DOHH2 (cell line): Measurements from ENCODE around the gene GAS5.

ENCODE experiments used
- H3F3A ChIP-seq: fragments of 200-600 bp; sonication (generic), shearing (Covaris generic); 2 replicates; pipeline ENCODE4 v1.6.0; 2016; ENCODE audit warnings: antibody characterized with exemption, mild to moderate bottlenecking; ENCODE audit not compliant: control insufficient read depth, insufficient read depth
- H3K27ac ChIP-seq: fragments of 200-600 bp; sonication (generic); 2 replicates; pipeline ENCODE4 v1.5.1; 2014; ENCODE audit warnings: low read depth, mild to moderate bottlenecking, low read length, moderate library complexity
- H3K27me3 ChIP-seq: fragments of 200-600 bp; sonication (generic); 2 replicates; pipeline ENCODE4 v1.6.1; 2014; ENCODE audit warnings: mild to moderate bottlenecking, low read length, mixed read lengths; ENCODE audit not compliant: control insufficient read depth
- H3K36me3 ChIP-seq: fragments of 200-600 bp; sonication (generic); 2 replicates; pipeline ENCODE4 v1.6.1; 2014; ENCODE audit warnings: mild to moderate bottlenecking, low read length, moderate library complexity, mixed read lengths; ENCODE audit not compliant: control insufficient read depth
- H3K4me1 ChIP-seq: fragments of 200-600 bp; sonication (generic); 2 replicates; pipeline ENCODE4 v1.6.1; 2014; ENCODE audit warnings: mild to moderate bottlenecking, low read length, mixed read lengths; ENCODE audit not compliant: control insufficient read depth
- H3K4me2 ChIP-seq: fragments of 200-600 bp; sonication (generic); 2 replicates; pipeline ENCODE4 v1.6.0; 2014; ENCODE audit warnings: mild to moderate bottlenecking, low read length, moderate library complexity
- H3K4me3 ChIP-seq: fragments of 200-600 bp; sonication (generic); 2 replicates; pipeline ENCODE4 v1.5.1; 2014; ENCODE audit warnings: mild to moderate bottlenecking, low read length, mixed read lengths
- H3K79me2 ChIP-seq: fragments of 200-600 bp; sonication (generic); 2 replicates; pipeline ENCODE4 v1.6.1; 2014; ENCODE audit warnings: mild to moderate bottlenecking, low read length, mixed read lengths; ENCODE audit not compliant: control insufficient read depth
- H3K9me2 ChIP-seq: fragments of 200-600 bp; sonication (generic); replicated peaks from 2 replicates; pipeline ENCODE4 v1.6.1; 2014; ENCODE audit warnings: mild to moderate bottlenecking, low read length, mixed read lengths; ENCODE audit not compliant: control insufficient read depth
- H3K9me3 ChIP-seq: fragments of 200-600 bp; sonication (generic); 2 replicates; pipeline ENCODE4 v1.6.1; 2014; ENCODE audit warnings: antibody characterized with exemption, low read length, mixed read lengths; ENCODE audit not compliant: control insufficient read depth, insufficient read depth
- H4K20me1 ChIP-seq: fragments of 200-600 bp; sonication (generic); 2 replicates; pipeline ENCODE4 v1.6.0; 2014; ENCODE audit warnings: low read depth, mild to moderate bottlenecking, antibody characterized with exemption, low read length, moderate library complexity; ENCODE audit not compliant: control insufficient read depth, insufficient read depth
- CTCF ChIP-seq: fragments of 200-600 bp; sonication (generic); IDR thresholded peaks from one replicate; pipeline ENCODE4 v1.5.1; 2014; ENCODE audit warnings: antibody characterized with exemption, mild to moderate bottlenecking, low read depth, low read length; ENCODE audit not compliant: poor library complexity, severe bottlenecking
- EZH2phosphoT487 ChIP-seq: fragments of 200-600 bp; sonication (generic); IDR thresholded peaks from 2 replicates; pipeline ENCODE4 v1.6.1; 2017; ENCODE audit warnings: borderline replicate concordance, mild to moderate bottlenecking, antibody characterized with exemption, low read length, moderate library complexity, mixed read lengths

The GAS5 gene

GRCh38 chr1:173818459-173818858 is 49.3 kb downstream of the GAS5 start:
- H3F3A ChIP-seq: no peaks in the 10 kb centered on the region
- H3K79me2 ChIP-seq: peaks cover 94% of the 10 kb centered on the region
- TF ChIP-seq EZH2phosphoT487 (no peak), CTCF (no peak)

More at GRCh38 chr1:173818459-173818858, 49.3 kb downstream of the GAS5 start:
- no peaks in the 10 kb centered on the region for H3K27me3 ChIP-seq
- H3K9me3 ChIP-seq: peaks cover 4% of the 10 kb centered on the region; the same call in 1 of the 2 replicates
- H3K4me3 ChIP-seq: no peak overlapping the region
- peaks cover 54% of the 10 kb centered on the region for H3K36me3 ChIP-seq
- H3K4me2 ChIP-seq: no peak overlapping the region
- H3K4me1 ChIP-seq: peaks cover 26% of the 10 kb centered on the region
- H3K9me2 ChIP-seq: no peaks in the 10 kb centered on the region
- no peak overlapping the region for H3K27ac ChIP-seq
- no peaks in the 10 kb centered on the region for H4K20me1 ChIP-seq
